Liver (tissue), 9 donors: ENCODE results near the gene RECK. TPM values are rescaled to one million over a fixed set of nuclear protein-coding genes. Genes with fewer than 3 reads are reported as not detected.

Experiments used
- DNase-seq: peaks from one replicate; pipeline ENCODE4 v3.0.0-alpha.2; 2017; ENCODE audit warnings: low spot score
- H3K27ac ChIP-seq, 2 donors: one replicate each; pipeline ENCODE4 v1.7.0; 2013; ENCODE audit warnings: inconsistent platforms in 2 of 2, low read length in 2 of 2, control low read depth in 1 of 2, low read depth in 1 of 2, mild to moderate bottlenecking in 1 of 2
- H3K27me3 ChIP-seq, 4 donors: one replicate each; pipeline versions ENCODE4 v1.6.1 to v1.7.0; 2013; ENCODE audit warnings: low read length in 3 of 4, inconsistent platforms in 1 of 4, mild to moderate bottlenecking in 1 of 4, moderate library complexity in 1 of 4; ENCODE audit not compliant: control insufficient read depth in 4 of 4, insufficient read depth in 4 of 4
- H3K36me3 ChIP-seq, 4 donors: one replicate each; pipeline versions ENCODE4 v1.6.1 to v1.7.0; 2013; ENCODE audit warnings: low read length in 3 of 4, mild to moderate bottlenecking in 3 of 4, low read depth in 1 of 4, moderate library complexity in 1 of 4; ENCODE audit not compliant: control insufficient read depth in 4 of 4, insufficient read depth in 3 of 4
- H3K4me1 ChIP-seq, 4 donors: one replicate each; pipeline versions ENCODE4 v1.6.1 to v1.7.0; 2013; ENCODE audit warnings: low read length in 3 of 4, mild to moderate bottlenecking in 3 of 4, moderate library complexity in 1 of 4; ENCODE audit not compliant: control insufficient read depth in 4 of 4, insufficient read depth in 4 of 4
- H3K4me3 ChIP-seq, 3 donors: one replicate each; pipeline versions ENCODE4 v1.6.1 to v1.7.0; 2013; ENCODE audit warnings: low read length in 3 of 3, control low read depth in 1 of 3, low read depth in 1 of 3, mild to moderate bottlenecking in 1 of 3
- H3K9ac ChIP-seq, 2 donors: one replicate each; pipeline ENCODE4 v1.7.0; 2013; ENCODE audit warnings: low read length in 2 of 2, mild to moderate bottlenecking in 2 of 2, moderate library complexity in 2 of 2, control low read depth in 1 of 2, low read depth in 1 of 2
- H3K9me3 ChIP-seq, 4 donors: one replicate each; pipeline versions ENCODE4 v1.6.1 to v1.7.0; 2013; ENCODE audit warnings: low read length in 3 of 4; ENCODE audit not compliant: control insufficient read depth in 4 of 4
- FOXA1 ChIP-seq: IDR thresholded peaks from 2 replicates; pipeline ENCODE4 v1.6.1; 2016; ENCODE audit warnings: antibody characterized with exemption
- FOXA2 ChIP-seq: IDR thresholded peaks from 2 replicates; pipeline ENCODE4 v1.6.1; 2016; ENCODE audit warnings: antibody characterized with exemption
- HNF4A ChIP-seq, 2 donors: conservative IDR thresholded peaks; 2 replicates each; pipeline ENCODE4 v1.6.1; 2016; ENCODE audit warnings: antibody characterized with exemption in 2 of 2, mild to moderate bottlenecking in 2 of 2
- HNF4G ChIP-seq: IDR thresholded peaks from 2 replicates; pipeline ENCODE4 v1.6.1; 2016; ENCODE audit warnings: antibody characterized with exemption
- RXRA ChIP-seq, 2 donors: IDR thresholded peaks; 2 replicates each; pipeline ENCODE4 v1.6.1; 2017 to 2018; ENCODE audit warnings: antibody characterized with exemption in 2 of 2, mild to moderate bottlenecking in 1 of 2
- SP1 ChIP-seq: IDR thresholded peaks from 2 replicates; pipeline ENCODE4 v1.6.1; 2018; ENCODE audit warnings: antibody characterized with exemption, mild to moderate bottlenecking
- YY1 ChIP-seq: IDR thresholded peaks from 2 replicates; pipeline ENCODE4 v1.6.1; 2016; ENCODE audit warnings: antibody characterized with exemption, mild to moderate bottlenecking
- WGBS: extraction: QIAGEN DNeasy Blood & Tissue Kit; methylation state at CpG from one replicate; pipeline ENCODE4 v1.1.7; 2013; 5-methylcytosine and 5-hydroxymethylcytosine counted together
- polyA plus RNA-seq, 2 donors: library from polyadenylated mRNA; stranded (reverse) in 1 of 2; unstranded in 1 of 2; fragments of 200-250 nt in 1 of 2; fragments of >200 nt in 1 of 2; fragmentation: Nextera tagmentation in 1 of 2; extraction: Ambion mirVana in 1 of 2; gene quantifications; one replicate each; pipeline versions ENCODE4 v1.2.1 to v1.2.3, GENCODE V29; 2013 to 2015
- total RNA-seq, 2 donors: library from RNA; depleted of rRNA; stranded (reverse); fragments of >200 nt; gene quantifications; one replicate each; pipeline ENCODE4 v1.2.3, GENCODE V29; 2014
- TF ChIP-seq, protein P1 (sequence below): fragments of 150-350 bp; IDR thresholded peaks from 2 replicates; pipeline ENCODE4 v1.5.1; 2017; ENCODE audit warnings: improper control_type of control experiment, low read depth, low read length; ENCODE audit not compliant: missing input control
- TF ChIP-seq, protein P2 (sequence below): IDR thresholded peaks from 2 replicates; pipeline ENCODE4 v1.6.1; 2016; ENCODE audit warnings: antibody characterized with exemption
- TF ChIP-seq, protein P3 (sequence below): IDR thresholded peaks from 2 replicates; pipeline ENCODE4 v1.6.1; 2016; ENCODE audit warnings: antibody characterized with exemption
- TF ChIP-seq, protein P4 (sequence below): IDR thresholded peaks from 2 replicates; pipeline ENCODE4 v1.6.1; 2016; ENCODE audit warnings: antibody characterized with exemption, mild to moderate bottlenecking
- TF ChIP-seq, protein P5 (sequence below): IDR thresholded peaks from 2 replicates; pipeline ENCODE4 v1.6.1; 2016; ENCODE audit warnings: antibody characterized with exemption
- donor health status: healthy.
- donor health status: healthy.
- donor health status: healthy.
- donor health status: healthy.
- donor health status: healthy.

The RECK gene
- total and polyA plus RNA-seq, 4 donors: 2.1 to 3.5 (median 2.3) TPM

DNA sequence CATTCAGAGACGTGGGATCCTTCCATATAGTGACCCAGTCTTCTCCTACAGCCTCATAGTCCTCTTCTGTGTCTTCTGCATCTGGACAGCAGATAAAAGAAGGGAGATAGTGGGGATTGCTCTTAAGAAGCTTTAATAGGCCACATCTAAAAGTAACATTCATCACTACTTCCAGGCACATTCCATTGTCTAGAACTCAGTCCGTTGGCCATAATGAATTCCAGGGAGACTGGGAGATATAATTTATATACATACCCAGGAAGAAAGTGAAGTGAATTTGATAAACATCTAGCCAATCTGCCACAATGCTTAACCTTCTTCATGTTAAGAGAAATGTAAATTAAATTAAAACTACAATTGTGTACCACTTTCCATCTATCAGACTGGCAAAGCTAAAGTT lies 77.3 kb downstream of the RECK start:
- Histone ChIP-seq H3K4me3 (no peak overlapping the region), H3K27ac (no peak overlapping the region), H3K4me1 (no peaks in the 10 kb centered on the region), H3K36me3 (peaks cover 0 to 4% (median 0%) of the 10 kb centered on the region in 4 donors), H3K9ac (no peak overlapping the region), H3K9me3 (no peaks in the 10 kb centered on the region), H3K27me3 (no peaks in the 10 kb centered on the region)
- TF ChIP-seq YY1 (no peak), SP1 (no peak), FOXA1 (no peak), RXRA (IDR thresholded peaks at IDR 0.05) (no peak), HNF4G (no peak), HNF4A (conservative IDR thresholded peaks at IDR 0.05) (no peak), FOXA2 (no peak)
- TF ChIP-seq, protein P1, sequence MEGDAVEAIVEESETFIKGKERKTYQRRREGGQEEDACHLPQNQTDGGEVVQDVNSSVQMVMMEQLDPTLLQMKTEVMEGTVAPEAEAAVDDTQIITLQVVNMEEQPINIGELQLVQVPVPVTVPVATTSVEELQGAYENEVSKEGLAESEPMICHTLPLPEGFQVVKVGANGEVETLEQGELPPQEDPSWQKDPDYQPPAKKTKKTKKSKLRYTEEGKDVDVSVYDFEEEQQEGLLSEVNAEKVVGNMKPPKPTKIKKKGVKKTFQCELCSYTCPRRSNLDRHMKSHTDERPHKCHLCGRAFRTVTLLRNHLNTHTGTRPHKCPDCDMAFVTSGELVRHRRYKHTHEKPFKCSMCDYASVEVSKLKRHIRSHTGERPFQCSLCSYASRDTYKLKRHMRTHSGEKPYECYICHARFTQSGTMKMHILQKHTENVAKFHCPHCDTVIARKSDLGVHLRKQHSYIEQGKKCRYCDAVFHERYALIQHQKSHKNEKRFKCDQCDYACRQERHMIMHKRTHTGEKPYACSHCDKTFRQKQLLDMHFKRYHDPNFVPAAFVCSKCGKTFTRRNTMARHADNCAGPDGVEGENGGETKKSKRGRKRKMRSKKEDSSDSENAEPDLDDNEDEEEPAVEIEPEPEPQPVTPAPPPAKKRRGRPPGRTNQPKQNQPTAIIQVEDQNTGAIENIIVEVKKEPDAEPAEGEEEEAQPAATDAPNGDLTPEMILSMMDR: no peak
- TF ChIP-seq, protein P2, sequence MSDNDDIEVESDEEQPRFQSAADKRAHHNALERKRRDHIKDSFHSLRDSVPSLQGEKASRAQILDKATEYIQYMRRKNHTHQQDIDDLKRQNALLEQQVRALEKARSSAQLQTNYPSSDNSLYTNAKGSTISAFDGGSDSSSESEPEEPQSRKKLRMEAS: no peak
- TF ChIP-seq, protein P3, sequence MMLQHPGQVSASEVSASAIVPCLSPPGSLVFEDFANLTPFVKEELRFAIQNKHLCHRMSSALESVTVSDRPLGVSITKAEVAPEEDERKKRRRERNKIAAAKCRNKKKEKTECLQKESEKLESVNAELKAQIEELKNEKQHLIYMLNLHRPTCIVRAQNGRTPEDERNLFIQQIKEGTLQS: no peak
- TF ChIP-seq, protein P4, sequence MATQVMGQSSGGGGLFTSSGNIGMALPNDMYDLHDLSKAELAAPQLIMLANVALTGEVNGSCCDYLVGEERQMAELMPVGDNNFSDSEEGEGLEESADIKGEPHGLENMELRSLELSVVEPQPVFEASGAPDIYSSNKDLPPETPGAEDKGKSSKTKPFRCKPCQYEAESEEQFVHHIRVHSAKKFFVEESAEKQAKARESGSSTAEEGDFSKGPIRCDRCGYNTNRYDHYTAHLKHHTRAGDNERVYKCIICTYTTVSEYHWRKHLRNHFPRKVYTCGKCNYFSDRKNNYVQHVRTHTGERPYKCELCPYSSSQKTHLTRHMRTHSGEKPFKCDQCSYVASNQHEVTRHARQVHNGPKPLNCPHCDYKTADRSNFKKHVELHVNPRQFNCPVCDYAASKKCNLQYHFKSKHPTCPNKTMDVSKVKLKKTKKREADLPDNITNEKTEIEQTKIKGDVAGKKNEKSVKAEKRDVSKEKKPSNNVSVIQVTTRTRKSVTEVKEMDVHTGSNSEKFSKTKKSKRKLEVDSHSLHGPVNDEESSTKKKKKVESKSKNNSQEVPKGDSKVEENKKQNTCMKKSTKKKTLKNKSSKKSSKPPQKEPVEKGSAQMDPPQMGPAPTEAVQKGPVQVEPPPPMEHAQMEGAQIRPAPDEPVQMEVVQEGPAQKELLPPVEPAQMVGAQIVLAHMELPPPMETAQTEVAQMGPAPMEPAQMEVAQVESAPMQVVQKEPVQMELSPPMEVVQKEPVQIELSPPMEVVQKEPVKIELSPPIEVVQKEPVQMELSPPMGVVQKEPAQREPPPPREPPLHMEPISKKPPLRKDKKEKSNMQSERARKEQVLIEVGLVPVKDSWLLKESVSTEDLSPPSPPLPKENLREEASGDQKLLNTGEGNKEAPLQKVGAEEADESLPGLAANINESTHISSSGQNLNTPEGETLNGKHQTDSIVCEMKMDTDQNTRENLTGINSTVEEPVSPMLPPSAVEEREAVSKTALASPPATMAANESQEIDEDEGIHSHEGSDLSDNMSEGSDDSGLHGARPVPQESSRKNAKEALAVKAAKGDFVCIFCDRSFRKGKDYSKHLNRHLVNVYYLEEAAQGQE: no peak
- TF ChIP-seq, protein P5, sequence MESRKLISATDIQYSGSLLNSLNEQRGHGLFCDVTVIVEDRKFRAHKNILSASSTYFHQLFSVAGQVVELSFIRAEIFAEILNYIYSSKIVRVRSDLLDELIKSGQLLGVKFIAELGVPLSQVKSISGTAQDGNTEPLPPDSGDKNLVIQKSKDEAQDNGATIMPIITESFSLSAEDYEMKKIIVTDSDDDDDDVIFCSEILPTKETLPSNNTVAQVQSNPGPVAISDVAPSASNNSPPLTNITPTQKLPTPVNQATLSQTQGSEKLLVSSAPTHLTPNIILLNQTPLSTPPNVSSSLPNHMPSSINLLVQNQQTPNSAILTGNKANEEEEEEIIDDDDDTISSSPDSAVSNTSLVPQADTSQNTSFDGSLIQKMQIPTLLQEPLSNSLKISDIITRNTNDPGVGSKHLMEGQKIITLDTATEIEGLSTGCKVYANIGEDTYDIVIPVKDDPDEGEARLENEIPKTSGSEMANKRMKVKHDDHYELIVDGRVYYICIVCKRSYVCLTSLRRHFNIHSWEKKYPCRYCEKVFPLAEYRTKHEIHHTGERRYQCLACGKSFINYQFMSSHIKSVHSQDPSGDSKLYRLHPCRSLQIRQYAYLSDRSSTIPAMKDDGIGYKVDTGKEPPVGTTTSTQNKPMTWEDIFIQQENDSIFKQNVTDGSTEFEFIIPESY: no peak
- DNase-seq: no peak
- 94% methylated on average over 2 of the region's 2 CpGs for WGBS

DNA sequence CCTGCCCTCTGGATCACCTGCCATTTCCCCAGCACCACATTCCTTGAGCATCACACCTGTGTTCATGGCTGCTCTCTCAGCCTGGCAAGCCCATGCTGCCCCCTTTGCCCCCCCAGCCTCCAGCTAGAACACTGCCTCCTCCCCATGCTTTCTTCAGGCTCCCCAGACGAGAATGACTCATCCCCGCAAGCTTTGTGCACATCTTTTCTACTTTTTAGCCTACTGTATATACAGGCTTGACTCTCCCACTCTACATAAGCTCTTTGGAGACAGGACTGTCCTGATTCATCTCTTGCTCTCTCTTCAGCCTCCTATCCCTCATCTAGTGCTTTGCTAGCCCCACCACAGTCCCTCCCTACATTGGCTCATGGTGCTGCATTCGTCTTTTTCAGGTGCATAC lies 79.9 kb downstream of the RECK start:
- Histone ChIP-seq H3K27me3 (no peaks in the 10 kb centered on the region), H3K4me3 (no peak overlapping the region), H3K27ac (no peak overlapping the region), H3K36me3 (peaks cover 0 to 2% (median 0%) of the 10 kb centered on the region in 4 donors), H3K9me3 (no peaks in the 10 kb centered on the region), H3K4me1 (no peaks in the 10 kb centered on the region), H3K9ac (no peak overlapping the region)
- TF ChIP-seq, protein P1: no peak
- no peak for TF ChIP-seq HNF4A (conservative IDR thresholded peaks at IDR 0.05)
- no peak for TF ChIP-seq HNF4G
- TF ChIP-seq, protein P2: no peak
- 74% methylated on average over 3 of the region's 3 CpGs for WGBS
- DNase-seq: no peak
